Measurements from ENCODE around the gene TRMT1.

Gene TRMT1

DNA sequence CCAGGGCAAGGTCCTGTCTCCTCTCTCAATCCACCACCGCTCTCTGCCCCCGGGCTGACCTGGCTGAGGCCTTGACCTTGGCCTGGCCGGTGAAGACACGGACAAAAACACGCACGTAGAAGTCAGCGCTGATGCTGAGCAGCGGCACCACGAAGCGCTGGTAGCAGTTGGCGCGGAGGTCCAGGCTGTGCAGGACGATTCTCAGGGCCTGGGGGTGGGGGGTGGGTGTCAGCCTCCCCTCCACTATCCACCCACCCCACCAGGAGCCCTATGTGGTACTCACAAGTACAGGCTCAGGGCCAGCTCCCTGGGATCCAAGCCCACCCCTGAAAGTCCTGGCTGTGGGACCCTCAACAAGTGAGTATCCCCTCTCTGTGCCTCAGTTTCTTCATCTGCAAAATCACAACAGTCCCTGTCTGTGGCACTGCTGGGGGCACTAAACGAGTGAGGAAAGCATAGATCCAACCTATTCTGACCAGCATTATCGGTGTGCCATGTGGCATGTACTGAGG lies 6.4 kb downstream of the TRMT1 start:
- DNase-seq (ENCODE audit: extremely low spot score), result no peak
- TF ChIP-seq, protein P1, sequence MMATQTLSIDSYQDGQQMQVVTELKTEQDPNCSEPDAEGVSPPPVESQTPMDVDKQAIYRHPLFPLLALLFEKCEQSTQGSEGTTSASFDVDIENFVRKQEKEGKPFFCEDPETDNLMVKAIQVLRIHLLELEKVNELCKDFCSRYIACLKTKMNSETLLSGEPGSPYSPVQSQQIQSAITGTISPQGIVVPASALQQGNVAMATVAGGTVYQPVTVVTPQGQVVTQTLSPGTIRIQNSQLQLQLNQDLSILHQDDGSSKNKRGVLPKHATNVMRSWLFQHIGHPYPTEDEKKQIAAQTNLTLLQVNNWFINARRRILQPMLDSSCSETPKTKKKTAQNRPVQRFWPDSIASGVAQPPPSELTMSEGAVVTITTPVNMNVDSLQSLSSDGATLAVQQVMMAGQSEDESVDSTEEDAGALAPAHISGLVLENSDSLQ (IDR thresholded peaks at IDR 0.05), result no peak
- TF ChIP-seq TARDBP (IDR thresholded peaks at IDR 0.05) (no peak), NFRKB (IDR thresholded peaks at IDR 0.05) (no peak), ARNT (IDR thresholded peaks at IDR 0.05) (no peak), FOXM1 (IDR thresholded peaks at IDR 0.05; ENCODE audit: borderline replicate concordance) (no peak), CTBP1 (IDR thresholded peaks at IDR 0.05; ENCODE audit: borderline replicate concordance) (no peak)
- ChIA-PET CTCF (interaction anchor here (0.5 kb wide), 1 partner anchor 78 kb away, joined by 3 read pairs; no protein-coding TSS in a partner anchor), POLR2A (no interaction called here)

GRCh38 chr19:13109361-13110098 lies 7.0 kb downstream of the TRMT1 start:
- POLR2A ChIA-PET, result no interaction called here
- CTCF ChIA-PET, result interaction anchor here (0.5 to 0.8 kb wide), 2 partner anchors 13 to 78 kb away, joined by 3 to 7 read pairs; no protein-coding TSS in a partner anchor
- TF ChIP-seq SP1 (IDR thresholded peaks at IDR 0.05) (no peak), FOXK2 (IDR thresholded peaks at IDR 0.05) (no peak), NFRKB (IDR thresholded peaks at IDR 0.05) (no peak), HDGF (IDR thresholded peaks at IDR 0.05; ENCODE audit: borderline replicate concordance) (no peak), FOXM1 (IDR thresholded peaks at IDR 0.05; ENCODE audit: borderline replicate concordance) (no peak), SUZ12 (IDR thresholded peaks at IDR 0.05) (no peak), LEF1 (IDR thresholded peaks at IDR 0.05; ENCODE audit: borderline replicate concordance) (no peak), ELF4 (IDR thresholded peaks at IDR 0.05) (no peak), ZNF384 (IDR thresholded peaks at IDR 0.05) (no peak), ARNT (IDR thresholded peaks at IDR 0.05) (no peak), CTBP1 (IDR thresholded peaks at IDR 0.05; ENCODE audit: borderline replicate concordance) (no peak), BHLHE40 (IDR thresholded peaks at IDR 0.05; ENCODE audit: borderline replicate concordance) (no peak), L3MBTL2 (conservative IDR thresholded peaks at IDR 0.05) (no peak), TARDBP (IDR thresholded peaks at IDR 0.05) (no peak), FOXA1 (IDR thresholded peaks at IDR 0.05) (no peak)
- TF ChIP-seq, protein P1 (IDR thresholded peaks at IDR 0.05), result no peak
- no peak for DNase-seq (ENCODE audit: extremely low spot score)

DNA sequence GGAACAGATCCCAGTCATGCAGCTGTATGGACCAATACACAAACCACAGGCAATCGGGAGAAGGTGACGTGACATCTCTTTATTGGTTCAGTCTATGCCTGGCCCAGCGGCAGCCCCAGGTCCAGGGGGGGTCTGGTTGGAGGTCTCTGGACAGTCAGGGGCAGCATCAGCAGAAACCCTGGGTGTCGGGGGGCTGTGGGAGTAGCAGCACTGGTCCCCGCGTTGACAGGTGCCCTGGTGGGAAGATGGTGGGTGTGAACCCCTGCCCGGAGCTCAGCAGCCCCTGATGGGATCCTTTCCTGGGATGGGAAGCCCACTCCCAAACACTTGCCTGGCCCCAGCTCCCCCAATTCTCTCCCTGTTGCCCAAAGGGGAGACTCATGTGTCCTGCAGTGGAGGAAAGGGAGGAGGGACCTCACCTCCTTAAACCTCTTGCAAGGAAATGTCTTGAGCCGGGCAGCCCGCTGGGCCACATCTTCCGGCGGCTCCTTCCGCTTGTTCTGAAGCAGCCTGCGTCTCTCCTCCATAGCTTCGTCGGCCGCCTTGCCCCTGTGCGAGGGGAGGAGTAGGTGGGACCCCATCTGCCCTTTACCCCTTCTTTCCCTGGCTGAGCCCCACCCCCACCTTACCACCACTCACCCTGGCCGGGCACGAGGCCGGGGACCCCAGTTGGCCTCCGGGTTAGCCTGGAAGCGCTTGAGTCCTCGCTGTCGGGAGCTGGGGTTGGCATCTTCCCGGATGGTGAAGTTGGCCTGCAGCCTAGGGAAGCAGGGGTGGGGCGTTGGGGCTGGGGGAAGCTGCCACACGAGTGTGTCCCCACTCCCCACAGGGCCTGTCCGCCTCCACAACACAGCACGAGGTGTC lies 11.5 kb downstream of the TRMT1 start:
- TF ChIP-seq ARNT (IDR thresholded peaks at IDR 0.05) (no peak), FOXM1 (IDR thresholded peaks at IDR 0.05; ENCODE audit: borderline replicate concordance) (no peak)
- no peak for DNase-seq (ENCODE audit: extremely low spot score)
- POLR2A ChIA-PET, result interaction anchor here (2.1 kb wide), 1 partner anchor 48 kb away, joined by 9 read pairs; no protein-coding TSS in a partner anchor
- CTCF ChIA-PET, result interaction anchor here (1.0 to 1.6 kb wide), 2 partner anchors 128 to 140 kb away, joined by 4 to 5 read pairs; no protein-coding TSS in a partner anchor

- peak; percentile 72 for DNase-seq (ENCODE audit: extremely low spot score)
- POLR2A ChIA-PET, result interaction anchor here (2.1 kb wide), 1 partner anchor 48 kb away, joined by 9 read pairs; no protein-coding TSS in a partner anchor
- CTCF ChIA-PET, result interaction anchor here (1.0 to 1.6 kb wide), 4 partner anchors 124 to 139 kb away, joined by 3 to 5 read pairs (median 4); no protein-coding TSS in a partner anchor
These were observed 12.1 kb downstream of the TRMT1 start for GRCh38 chr19:13104360-13104847.

More at GRCh38 chr19:13104360-13104847, 12.1 kb downstream of the TRMT1 start:
- no peak for TF ChIP-seq ZNF384 (IDR thresholded peaks at IDR 0.05)
- TF ChIP-seq SP1 (IDR thresholded peaks at IDR 0.05), result no peak
- TF ChIP-seq ARNT (IDR thresholded peaks at IDR 0.05), result no peak
- TF ChIP-seq, protein P1 (IDR thresholded peaks at IDR 0.05), result no peak
- TF ChIP-seq NFRKB (IDR thresholded peaks at IDR 0.05), result no peak
- TF ChIP-seq SUZ12 (IDR thresholded peaks at IDR 0.05), result no peak
- no peak for TF ChIP-seq BHLHE40 (IDR thresholded peaks at IDR 0.05; ENCODE audit: borderline replicate concordance)
- no peak for TF ChIP-seq FOXA1 (IDR thresholded peaks at IDR 0.05)
- no peak for TF ChIP-seq FOXK2 (IDR thresholded peaks at IDR 0.05)
- TF ChIP-seq L3MBTL2 (conservative IDR thresholded peaks at IDR 0.05), result no peak
- no peak for TF ChIP-seq ELF4 (IDR thresholded peaks at IDR 0.05)
- TF ChIP-seq TARDBP (IDR thresholded peaks at IDR 0.05), result no peak
- no peak for TF ChIP-seq LEF1 (IDR thresholded peaks at IDR 0.05; ENCODE audit: borderline replicate concordance)
- TF ChIP-seq HDGF (IDR thresholded peaks at IDR 0.05; ENCODE audit: borderline replicate concordance), result no peak
